Colonic mucosa (tissue), 4 donors: Measurements from ENCODE around the gene ITPR2. TPM values are rescaled to one million over a fixed set of nuclear protein-coding genes. Genes with fewer than 3 reads are reported as not detected.

Source experiments
- DNase-seq: peaks from one replicate; pipeline ENCODE4 v3.0.0-alpha.2; 2020
- H3K27ac ChIP-seq: fragments of 200-600 bp; one replicate; pipeline ENCODE4 v1.8.0; 2021
- H3K27me3 ChIP-seq: fragments of 200-600 bp; one replicate; pipeline ENCODE4 v1.8.0; 2021
- H3K36me3 ChIP-seq: fragments of 200-600 bp; one replicate; pipeline ENCODE4 v1.8.0; 2021
- H3K4me1 ChIP-seq: fragments of 200-600 bp; one replicate; pipeline ENCODE4 v1.8.0; 2021; ENCODE audit warnings: mild to moderate bottlenecking
- H3K4me3 ChIP-seq: fragments of 200-600 bp; one replicate; pipeline ENCODE4 v1.8.0; 2021
- H3K9ac ChIP-seq, 2 donors: one replicate each; pipeline ENCODE4 v1.7.0; 2013; ENCODE audit warnings: control low read depth in 2 of 2, low read depth in 2 of 2, low read length in 2 of 2
- H3K9me3 ChIP-seq: fragments of 200-600 bp; one replicate; pipeline ENCODE4 v1.8.0; 2021
- CTCF ChIP-seq: fragments of 200-600 bp; IDR thresholded peaks from one replicate; pipeline ENCODE4 v1.8.0; 2022; ENCODE audit warnings: antibody characterized with exemption, mild to moderate bottlenecking
- intact Hi-C: fragments of 100-400 bp; cut with DNase I; formaldehyde crosslinking; loops from one replicate; pipeline ENCODE4 v1.14.1; 2022
- total RNA-seq, 2 donors: library from RNA; stranded (reverse); fragmentation: NEBNext Ultra II Directional in 1 of 2; extraction: Animal tissue kit (Norgen Biotek cat#: 25700) in 1 of 2; gene quantifications; one replicate each; pipeline ENCODE4 v1.2.1, GENCODE V29; 2021
- donor health status: healthy.
- donor health status: DM: no; HTN: no; CAD: no.
- donor health status: DM: no; HTN: no; CAD: no.

Gene ITPR2
- total RNA-seq, 2 donors from 2014 or later, result 15.9 to 39.3 TPM

GRCh38 chr12:26572137-26572536 lies 260.9 kb downstream of the ITPR2 start:
- no peak for TF ChIP-seq CTCF
- intact Hi-C loops, result no loop called here
- peak overlapping the region; percentile 7 for H3K27ac ChIP-seq
- DNase-seq, result peak; percentile 34
- H3K27me3 ChIP-seq, result no peaks in the 10 kb centered on the region
- H3K4me3 ChIP-seq, result no peak overlapping the region
- no peaks in the 10 kb centered on the region for H3K36me3 ChIP-seq
- no peak overlapping the region for H3K9ac ChIP-seq
- H3K4me1 ChIP-seq, result no peaks in the 10 kb centered on the region
- no peaks in the 10 kb centered on the region for H3K9me3 ChIP-seq

DNA sequence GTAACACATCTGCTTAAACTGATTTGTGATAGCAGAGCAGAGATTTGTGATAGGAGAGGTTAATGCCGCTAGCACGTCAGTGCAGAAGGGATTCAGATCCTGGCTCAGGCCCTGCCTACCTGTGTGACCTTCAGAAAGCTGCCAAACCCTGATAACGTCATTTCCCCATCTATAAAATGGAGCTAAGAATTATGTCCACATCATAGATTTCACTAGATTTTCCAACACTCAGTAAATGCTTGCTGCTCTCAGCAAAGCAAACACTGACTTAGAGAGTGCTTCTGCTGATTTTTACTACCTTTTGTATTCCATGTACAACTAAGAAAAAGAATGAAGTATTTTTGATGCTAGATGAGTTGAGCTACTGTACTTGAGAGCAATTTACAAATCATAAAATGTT lies 261.4 kb downstream of the ITPR2 start:
- Histone ChIP-seq H3K27me3 (no peaks in the 10 kb centered on the region), H3K27ac (peak overlapping the region; percentile 7), H3K9ac (no peak overlapping the region), H3K4me1 (no peaks in the 10 kb centered on the region), H3K36me3 (no peaks in the 10 kb centered on the region), H3K4me3 (no peak overlapping the region), H3K9me3 (no peaks in the 10 kb centered on the region)
- intact Hi-C loops, result no loop called here
- TF ChIP-seq CTCF, result no peak
- DNase-seq, result peak; percentile 62

- no peak overlapping the region for H3K4me3 ChIP-seq
- no peak for TF ChIP-seq CTCF
- no peaks in the 10 kb centered on the region for H3K27me3 ChIP-seq
- no peaks in the 10 kb centered on the region for H3K4me1 ChIP-seq
- H3K27ac ChIP-seq, result no peak overlapping the region
- H3K9ac ChIP-seq, result no peak overlapping the region
- no peak for DNase-seq
- H3K36me3 ChIP-seq, result no peaks in the 10 kb centered on the region
- no peaks in the 10 kb centered on the region for H3K9me3 ChIP-seq
- intact Hi-C loops, result no loop called here
Measured at GRCh38 chr12:26567126-26567525, 265.9 kb downstream of the ITPR2 start.

DNA sequence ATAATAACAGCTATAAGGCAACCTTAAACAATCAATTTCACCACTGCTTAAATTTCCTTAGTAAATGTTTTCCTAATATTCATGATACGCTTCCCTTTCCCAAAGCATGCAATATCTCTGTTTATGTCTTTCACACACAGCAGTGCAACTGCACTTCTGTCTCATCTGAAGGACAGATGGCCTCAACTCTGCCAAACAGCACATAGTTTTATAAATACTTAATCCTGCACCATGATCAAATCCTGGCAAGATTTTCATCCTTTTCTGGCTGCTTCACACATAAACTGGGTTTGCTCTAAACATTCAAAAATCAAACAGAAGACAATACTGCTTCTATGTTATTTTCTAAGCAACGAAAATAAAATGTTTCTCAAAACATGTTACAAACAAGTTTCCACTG lies 266.3 kb downstream of the ITPR2 start:
- H3K4me3 ChIP-seq, result no peak overlapping the region
- H3K4me1 ChIP-seq, result no peaks in the 10 kb centered on the region
- TF ChIP-seq CTCF, result no peak
- DNase-seq, result no peak
- intact Hi-C loops, result no loop called here
- H3K9me3 ChIP-seq, result no peaks in the 10 kb centered on the region
- H3K27me3 ChIP-seq, result no peaks in the 10 kb centered on the region
- H3K27ac ChIP-seq, result no peak overlapping the region
- H3K36me3 ChIP-seq, result no peaks in the 10 kb centered on the region
- no peak overlapping the region for H3K9ac ChIP-seq

DNA sequence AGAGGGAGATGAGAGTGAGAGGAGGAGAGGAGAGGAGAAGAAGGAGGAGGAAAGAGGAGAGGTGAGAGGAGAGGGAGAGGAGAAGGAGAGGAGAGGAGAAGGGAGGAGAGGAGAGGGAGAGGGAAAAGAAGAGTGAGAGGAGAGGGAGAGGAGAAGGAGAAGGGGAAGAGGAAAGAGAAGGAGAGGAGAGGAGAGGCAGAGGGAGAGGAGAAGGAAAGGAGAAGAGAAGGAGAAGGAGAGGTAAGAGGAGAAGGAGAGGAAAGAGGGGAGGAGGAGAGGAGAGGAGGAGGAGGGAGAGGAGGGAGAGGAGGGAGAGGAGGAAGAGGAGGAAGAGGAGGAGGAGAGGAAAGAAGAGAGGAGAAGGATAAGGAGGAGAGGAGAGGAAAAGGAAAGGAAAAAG lies 266.8 kb downstream of the ITPR2 start:
- no peak overlapping the region for H3K9ac ChIP-seq
- intact Hi-C loops, result no loop called here
- H3K9me3 ChIP-seq, result no peaks in the 10 kb centered on the region
- H3K27me3 ChIP-seq, result no peaks in the 10 kb centered on the region
- H3K4me1 ChIP-seq, result no peaks in the 10 kb centered on the region
- H3K27ac ChIP-seq, result no peak overlapping the region
- DNase-seq, result no peak
- H3K4me3 ChIP-seq, result no peak overlapping the region
- no peak for TF ChIP-seq CTCF
- no peaks in the 10 kb centered on the region for H3K36me3 ChIP-seq

DNA sequence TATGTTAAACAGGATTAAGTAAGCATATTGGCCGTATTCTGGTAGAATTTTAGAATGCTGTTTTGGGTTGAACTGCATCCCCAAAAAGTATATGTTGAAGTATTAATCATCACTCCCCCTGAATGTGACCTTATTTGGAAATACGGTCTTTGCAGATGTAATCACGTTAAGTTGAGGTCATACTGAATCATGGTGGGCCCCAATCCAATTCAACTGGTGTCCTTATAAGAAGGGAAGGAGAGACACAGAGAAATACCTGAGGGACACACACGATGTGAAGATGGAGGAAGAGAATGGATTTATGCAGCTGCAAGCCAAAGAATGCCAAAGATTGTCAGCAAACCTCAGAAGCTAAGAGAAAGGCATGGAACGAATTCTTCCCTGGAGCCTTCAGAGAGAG lies 268.6 kb downstream of the ITPR2 start:
- Histone ChIP-seq H3K4me3 (no peak overlapping the region), H3K36me3 (no peaks in the 10 kb centered on the region), H3K27ac (no peak overlapping the region), H3K9ac (no peak overlapping the region), H3K27me3 (no peaks in the 10 kb centered on the region), H3K4me1 (no peaks in the 10 kb centered on the region), H3K9me3 (no peaks in the 10 kb centered on the region)
- no peak for TF ChIP-seq CTCF
- intact Hi-C loops, result no loop called here
- DNase-seq, result no peak
